ENCODE data around the gene CHN1.

- TF ChIP-seq FOXM1 (IDR thresholded peaks at IDR 0.05; ENCODE audit: borderline replicate concordance), result no peak
- no peak for TF ChIP-seq HDGF (IDR thresholded peaks at IDR 0.05; ENCODE audit: borderline replicate concordance)
- no peak for TF ChIP-seq BHLHE40 (IDR thresholded peaks at IDR 0.05; ENCODE audit: borderline replicate concordance)
- TF ChIP-seq ZNF384 (IDR thresholded peaks at IDR 0.05), result no peak
- no peak for TF ChIP-seq NFRKB (IDR thresholded peaks at IDR 0.05)
- TF ChIP-seq, protein P1, sequence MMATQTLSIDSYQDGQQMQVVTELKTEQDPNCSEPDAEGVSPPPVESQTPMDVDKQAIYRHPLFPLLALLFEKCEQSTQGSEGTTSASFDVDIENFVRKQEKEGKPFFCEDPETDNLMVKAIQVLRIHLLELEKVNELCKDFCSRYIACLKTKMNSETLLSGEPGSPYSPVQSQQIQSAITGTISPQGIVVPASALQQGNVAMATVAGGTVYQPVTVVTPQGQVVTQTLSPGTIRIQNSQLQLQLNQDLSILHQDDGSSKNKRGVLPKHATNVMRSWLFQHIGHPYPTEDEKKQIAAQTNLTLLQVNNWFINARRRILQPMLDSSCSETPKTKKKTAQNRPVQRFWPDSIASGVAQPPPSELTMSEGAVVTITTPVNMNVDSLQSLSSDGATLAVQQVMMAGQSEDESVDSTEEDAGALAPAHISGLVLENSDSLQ (IDR thresholded peaks at IDR 0.05), result no peak
- no peak for TF ChIP-seq CTBP1 (IDR thresholded peaks at IDR 0.05; ENCODE audit: borderline replicate concordance)
- no peak for TF ChIP-seq SUZ12 (IDR thresholded peaks at IDR 0.05)
- no peak for TF ChIP-seq ARNT (IDR thresholded peaks at IDR 0.05)
- TF ChIP-seq TARDBP (IDR thresholded peaks at IDR 0.05), result no peak
- no peak for TF ChIP-seq SP1 (IDR thresholded peaks at IDR 0.05)
- no peak for TF ChIP-seq FOXK2 (IDR thresholded peaks at IDR 0.05)
- no peak for TF ChIP-seq ELF4 (IDR thresholded peaks at IDR 0.05)
Measured at GRCh38 chr2:174964404-174964803, 40.8 kb downstream of the CHN1 start.
